Fibroblast of lung (primary cell): ENCODE data around the gene ARHGEF6. TPM values are rescaled to one million over a fixed set of nuclear protein-coding genes. Genes with fewer than 3 reads are reported as not detected.

Experiments used
- DNase-seq, 2 donors: peaks; one replicate each; pipeline versions ENCODE4 v3.0.0 to v3.0.0-alpha.2; 2010; ENCODE audit warnings: low read depth in 2 of 2
- H2AFZ ChIP-seq: 2 replicates; pipeline ENCODE4 v1.5.1; 2012; ENCODE audit warnings: low read length, control low read depth, inconsistent platforms
- H3K27ac ChIP-seq: 2 replicates; pipeline ENCODE4 v1.5.1; 2011; ENCODE audit warnings: low read length, control low read depth; ENCODE audit not compliant: insufficient read depth
- H3K27me3 ChIP-seq: 2 replicates; pipeline ENCODE4 v1.5.1; 2011; ENCODE audit warnings: mild to moderate bottlenecking, low read length; ENCODE audit not compliant: control insufficient read depth, insufficient read depth
- H3K36me3 ChIP-seq: 2 replicates; pipeline ENCODE4 v1.5.1; 2011; ENCODE audit warnings: low read length; ENCODE audit not compliant: control insufficient read depth, insufficient read depth
- H3K4me1 ChIP-seq: 2 replicates; pipeline ENCODE4 v1.5.1; 2011; ENCODE audit warnings: low read length; ENCODE audit not compliant: control insufficient read depth, insufficient read depth; ENCODE audit errors: extremely low read depth
- H3K4me2 ChIP-seq: 2 replicates; pipeline ENCODE4 v1.5.1; 2011; ENCODE audit warnings: low read length, control low read depth; ENCODE audit not compliant: insufficient read depth; ENCODE audit errors: extremely low read depth
- H3K4me3 ChIP-seq, 4 experiments: fragments of 200-600 bp in 1 of 4; sonication (generic) in 1 of 4; replicated peaks in 1 of 4; 2 replicates each; pipeline ENCODE4 v1.5.1; 2011 to 2016; ENCODE audit warnings: low read length in 4 of 4, low read depth in 3 of 4, mild to moderate bottlenecking in 3 of 4, control low read depth in 2 of 4, inconsistent platforms in 1 of 4, mixed read lengths in 1 of 4; ENCODE audit not compliant: insufficient read depth in 1 of 4; ENCODE audit errors: control extremely low read depth in 1 of 4
- H3K79me2 ChIP-seq: 2 replicates; pipeline ENCODE4 v1.5.1; 2012; ENCODE audit warnings: mild to moderate bottlenecking, low read length, inconsistent platforms; ENCODE audit not compliant: control insufficient read depth, insufficient read depth
- H3K9ac ChIP-seq: 2 replicates; pipeline ENCODE4 v1.5.1; 2011; ENCODE audit warnings: mild to moderate bottlenecking, low read length, control low read depth; ENCODE audit not compliant: insufficient read depth
- H3K9me3 ChIP-seq: 2 replicates; pipeline ENCODE4 v1.5.1; 2012; ENCODE audit warnings: low read depth, low read length; ENCODE audit not compliant: control insufficient read depth, insufficient read depth
- H4K20me1 ChIP-seq: 2 replicates; pipeline ENCODE4 v1.5.1; 2011; ENCODE audit warnings: low read length; ENCODE audit not compliant: control insufficient read depth, insufficient read depth; ENCODE audit errors: extremely low read depth
- CTCF ChIP-seq, 2 donors: IDR thresholded peaks in 1 of 2; conservative IDR thresholded peaks in 1 of 2; 1 replicate in 1 of 2; 2 replicates in 1 of 2; pipeline ENCODE4 v1.5.1; 2011 to 2012; ENCODE audit warnings: low read length in 2 of 2, control low read depth in 1 of 2, inconsistent platforms in 1 of 2, low read depth in 1 of 2, mild to moderate bottlenecking in 1 of 2
- EZH2 ChIP-seq: IDR thresholded peaks from 2 replicates; pipeline ENCODE4 v1.5.1; 2012; ENCODE audit warnings: low read length, control low read depth, mild to moderate bottlenecking; ENCODE audit errors: missing control alignments
- polyA plus RNA-seq, 2 donors: library from polyadenylated mRNA; depleted of rRNA in 1 of 2; stranded (reverse) in 1 of 2; unstranded in 1 of 2; fragments of >200 nt; gene quantifications; 2 replicates each; pipeline ENCODE4 v1.2.1, GENCODE V29; 2011 to 2012; ENCODE audit warnings: missing spikeins in 1 of 2
- total RNA-seq: library from RNA; depleted of rRNA; stranded (reverse); fragments of >200 nt; gene quantifications from 2 replicates; pipeline ENCODE4 v1.2.1, GENCODE V29; 2014

Gene ARHGEF6
- total and polyA plus RNA-seq, 2 donors (not counting 1 experiment from before 2014, with no cell fraction given) = 30.1 to 32.5 TPM

GRCh38 chrX:136626891-136627290, 153.8 kb downstream of the ARHGEF6 start:
- Histone ChIP-seq H3K4me2 (no peak overlapping the region), H4K20me1 (no peaks in the 10 kb centered on the region), H2AFZ (no peak overlapping the region), H3K9ac (no peak overlapping the region), H3K4me3 (no peak overlapping the region), H3K36me3 (no peaks in the 10 kb centered on the region), H3K9me3 (no peaks in the 10 kb centered on the region), H3K79me2 (no peaks in the 10 kb centered on the region), H3K4me1 (no peaks in the 10 kb centered on the region), H3K27me3 (no peaks in the 10 kb centered on the region), H3K27ac (no peak overlapping the region)
- no peak for DNase-seq
- no peak for TF ChIP-seq EZH2
- TF ChIP-seq CTCF (conservative IDR thresholded peaks at IDR 0.05 in 1 of 2, IDR thresholded peaks at IDR 0.05 in 1 of 2; ENCODE audit: low read depth in 1 of 2, low read length in 2 of 2) = no peak

GRCh38 chrX:136626237-136626636, 154.5 kb downstream of the ARHGEF6 start:
- no peak for DNase-seq
- Histone ChIP-seq H3K27me3 (no peaks in the 10 kb centered on the region), H3K4me1 (no peaks in the 10 kb centered on the region), H3K9me3 (no peaks in the 10 kb centered on the region), H4K20me1 (no peaks in the 10 kb centered on the region), H2AFZ (no peak overlapping the region), H3K27ac (no peak overlapping the region), H3K4me3 (no peak overlapping the region), H3K79me2 (no peaks in the 10 kb centered on the region), H3K36me3 (no peaks in the 10 kb centered on the region), H3K9ac (no peak overlapping the region), H3K4me2 (no peak overlapping the region)
- TF ChIP-seq CTCF (conservative IDR thresholded peaks at IDR 0.05 in 1 of 2, IDR thresholded peaks at IDR 0.05 in 1 of 2; ENCODE audit: low read depth in 1 of 2, low read length in 2 of 2) (no peak), EZH2 (no peak)

- Histone ChIP-seq H3K9me3 (no peaks in the 10 kb centered on the region), H3K4me2 (no peak overlapping the region), H2AFZ (no peak overlapping the region), H3K9ac (no peak overlapping the region), H3K27me3 (no peaks in the 10 kb centered on the region), H4K20me1 (no peaks in the 10 kb centered on the region), H3K36me3 (no peaks in the 10 kb centered on the region), H3K27ac (no peak overlapping the region), H3K4me1 (no peaks in the 10 kb centered on the region), H3K4me3 (no peak overlapping the region), H3K79me2 (no peaks in the 10 kb centered on the region)
- DNase-seq = no peak
- TF ChIP-seq EZH2 (no peak), CTCF (conservative IDR thresholded peaks at IDR 0.05 in 1 of 2, IDR thresholded peaks at IDR 0.05 in 1 of 2; ENCODE audit: low read depth in 1 of 2, low read length in 2 of 2) (no peak)
These were observed 155.5 kb downstream of the ARHGEF6 start for GRCh38 chrX:136625246-136625645.
